Measurements from ENCODE around the gene CYP20A1.

GRCh38 chr2:203340791-203341487 is 102.1 kb downstream of the CYP20A1 start:
- TF ChIP-seq, protein P1, sequence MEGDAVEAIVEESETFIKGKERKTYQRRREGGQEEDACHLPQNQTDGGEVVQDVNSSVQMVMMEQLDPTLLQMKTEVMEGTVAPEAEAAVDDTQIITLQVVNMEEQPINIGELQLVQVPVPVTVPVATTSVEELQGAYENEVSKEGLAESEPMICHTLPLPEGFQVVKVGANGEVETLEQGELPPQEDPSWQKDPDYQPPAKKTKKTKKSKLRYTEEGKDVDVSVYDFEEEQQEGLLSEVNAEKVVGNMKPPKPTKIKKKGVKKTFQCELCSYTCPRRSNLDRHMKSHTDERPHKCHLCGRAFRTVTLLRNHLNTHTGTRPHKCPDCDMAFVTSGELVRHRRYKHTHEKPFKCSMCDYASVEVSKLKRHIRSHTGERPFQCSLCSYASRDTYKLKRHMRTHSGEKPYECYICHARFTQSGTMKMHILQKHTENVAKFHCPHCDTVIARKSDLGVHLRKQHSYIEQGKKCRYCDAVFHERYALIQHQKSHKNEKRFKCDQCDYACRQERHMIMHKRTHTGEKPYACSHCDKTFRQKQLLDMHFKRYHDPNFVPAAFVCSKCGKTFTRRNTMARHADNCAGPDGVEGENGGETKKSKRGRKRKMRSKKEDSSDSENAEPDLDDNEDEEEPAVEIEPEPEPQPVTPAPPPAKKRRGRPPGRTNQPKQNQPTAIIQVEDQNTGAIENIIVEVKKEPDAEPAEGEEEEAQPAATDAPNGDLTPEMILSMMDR (IDR thresholded peaks at IDR 0.05): no peak
- TF ChIP-seq POLR2A (IDR thresholded peaks at IDR 0.05; ENCODE audit: low read depth): no peak

Data from esophagus muscularis mucosa (tissue), 3 donors.